ENCODE measurements around the gene FNBP1. TPM values are rescaled to one million over a fixed set of nuclear protein-coding genes. Genes with fewer than 3 reads are reported as not detected.

The FNBP1 gene
- total and polyA plus RNA-seq, 2 of the 8 experiments (the other 6 are each of a cell fraction or from before 2014, with no cell fraction given) = 7.2 to 40.9 TPM

DNA sequence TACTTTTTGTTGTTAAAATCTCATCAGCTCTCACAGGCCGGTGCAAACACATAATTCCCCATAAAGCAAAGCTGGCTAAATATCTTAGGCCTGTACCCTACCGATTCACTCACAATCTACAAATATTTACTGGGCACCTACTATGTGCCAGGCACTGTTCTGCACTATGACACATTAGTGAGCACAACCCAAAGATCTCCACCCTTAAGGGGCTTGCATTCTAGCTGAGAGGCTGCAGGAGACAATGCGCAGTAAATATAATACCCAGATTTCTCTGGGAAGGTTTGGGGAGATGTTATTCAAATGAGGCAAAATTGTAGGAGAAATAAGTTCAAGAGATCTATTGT lies 53.7 kb downstream of the FNBP1 start:
- CTCF ChIA-PET (ENCODE audit: partially characterized antibody) = no interaction called here

More for the DNA sequence above, 53.7 kb downstream of the FNBP1 start:
- Histone ChIP-seq H3K79me2 (ENCODE audit: control insufficient read depth in 1 of 2, insufficient read depth in 2 of 2, low read length in 2 of 2) (peaks cover 0 to 10% of the 10 kb centered on the region in 2 experiments; a peak in 1 of 4 replicates), H2BK120ac (replicated peaks; ENCODE audit: low read depth, low read length) (no peak overlapping the region), H2BK5ac (ENCODE audit: low read depth, low read length) (no peak overlapping the region), H3K4me2 (ENCODE audit: insufficient read depth in 1 of 2, low read depth in 2 of 2, low read length in 2 of 2) (no peak overlapping the region), H3K4ac (replicated peaks; ENCODE audit: insufficient read length, low read depth, low read length) (no peak overlapping the region), H2AK5ac (ENCODE audit: low read depth, low read length) (no peak overlapping the region), H4K5ac (ENCODE audit: insufficient read length, low read depth, low read length) (no peak overlapping the region), H3K9me3 (ENCODE audit: insufficient read depth in 2 of 2, low read depth in 1 of 2, low read length in 1 of 2) (no peaks in the 10 kb centered on the region), H2AFZ (ENCODE audit: low read length) (no peak overlapping the region), H3K18ac (ENCODE audit: extremely low read depth, low read length) (no peak overlapping the region), H3K56ac (replicated peaks; ENCODE audit: insufficient read length, low read depth, low read length) (no peak overlapping the region), H3K14ac (ENCODE audit: insufficient read length) (no peak overlapping the region), H3K4me1 (replicated peaks in 1 of 4; ENCODE audit: control insufficient read depth in 3 of 4, insufficient read depth in 4 of 4, low read length in 3 of 4) (peaks cover 0 to 6% (median 2%) of the 10 kb centered on the region in 4 experiments; a peak in 3 of 7 replicates), H3K27ac (ENCODE audit: low read depth, low read length) (no peak overlapping the region), H3K27me3 (replicated peaks in 1 of 4; ENCODE audit: control insufficient read depth in 3 of 4, extremely low read depth in 1 of 4, insufficient read depth in 3 of 4, low read length in 3 of 4) (no peaks in the 10 kb centered on the region), H3K23me2 (ENCODE audit: low read depth, low read length) (no peaks in the 10 kb centered on the region), H3K9ac (replicated peaks in 1 of 4; ENCODE audit: extremely low read depth in 1 of 4, low read depth in 3 of 4, low read length in 3 of 4) (no peak overlapping the region), H4K91ac (replicated peaks; ENCODE audit: insufficient read length, low read length) (no peak overlapping the region), H2BK15ac (ENCODE audit: low read length) (no peak overlapping the region), H2BK20ac (ENCODE audit: low read length) (no peak overlapping the region), H3K36me3 (ENCODE audit: control insufficient read depth in 2 of 4, insufficient read depth in 4 of 4, low read length in 3 of 4) (no peaks in the 10 kb centered on the region; a peak in 1 of 8 replicates), H3K4me3 (ENCODE audit: extremely low read depth in 1 of 4, insufficient read depth in 2 of 4, low read depth in 3 of 4, low read length in 4 of 4) (no peak overlapping the region), H2BK12ac (ENCODE audit: low read depth, low read length) (no peak overlapping the region), H3K79me1 (ENCODE audit: low read depth, low read length) (peaks cover 2% of the 10 kb centered on the region; the same call in 1 of the 2 replicates), H3K23ac (ENCODE audit: insufficient read length) (no peak overlapping the region), H4K20me1 (replicated peaks in 1 of 2; ENCODE audit: control insufficient read depth in 1 of 2, insufficient read depth in 2 of 2, low read length in 2 of 2) (no peaks in the 10 kb centered on the region), H4K8ac (ENCODE audit: extremely low read depth, insufficient read depth, low read length) (no peak overlapping the region)
- FAIRE-seq = no peak
- POLR2A ChIA-PET (ENCODE audit: partially characterized antibody) = no interaction called here
- WGBS, 2 experiments (ENCODE audit: extremely low coverage in 1 of 2, insufficient coverage in 1 of 2, insufficient read length in 1 of 2, insufficient replicate concordance in 2 of 2, low coverage in 1 of 2, low lambda C conversion rate in 2 of 2, missing lambda C conversion rate in 1 of 2) = 77% methylated on average over 3 of the region's 3 CpGs; no CpG with 5 or more reads in 1 of the 2 experiments
- no peak for TF ChIP-seq SP1 (IDR thresholded peaks at IDR 0.05; ENCODE audit: low read depth, low read length)
- no peak for TF ChIP-seq NRF1 (IDR thresholded peaks at IDR 0.05; ENCODE audit: low read depth, low read length)
- no peak for TF ChIP-seq SP4 (IDR thresholded peaks at IDR 0.05; ENCODE audit: low read length)
- no peak for TF ChIP-seq PHF8 (conservative IDR thresholded peaks at IDR 0.05; ENCODE audit: low read depth, low read length)
- no peak for TF ChIP-seq SIX5 (IDR thresholded peaks at IDR 0.05; ENCODE audit: low read depth, low read length)
- no peak for TF ChIP-seq BCL11A (IDR thresholded peaks at IDR 0.05; ENCODE audit: low read depth in 2 of 2, low read length in 2 of 2)
- TF ChIP-seq CEBPB (IDR thresholded peaks at IDR 0.05; ENCODE audit: low read depth, low read length) = no peak
- no peak for DNase-seq (ENCODE audit: low read depth in 1 of 2, low spot score in 2 of 2)
